ENCODE results near the gene PGK1.
"Not testable (repeated sequence)": the region's sequence is repeated elsewhere in the genome, so short reads cannot be mapped to it uniquely, and the experiment has no call there.

Gene PGK1

DNA sequence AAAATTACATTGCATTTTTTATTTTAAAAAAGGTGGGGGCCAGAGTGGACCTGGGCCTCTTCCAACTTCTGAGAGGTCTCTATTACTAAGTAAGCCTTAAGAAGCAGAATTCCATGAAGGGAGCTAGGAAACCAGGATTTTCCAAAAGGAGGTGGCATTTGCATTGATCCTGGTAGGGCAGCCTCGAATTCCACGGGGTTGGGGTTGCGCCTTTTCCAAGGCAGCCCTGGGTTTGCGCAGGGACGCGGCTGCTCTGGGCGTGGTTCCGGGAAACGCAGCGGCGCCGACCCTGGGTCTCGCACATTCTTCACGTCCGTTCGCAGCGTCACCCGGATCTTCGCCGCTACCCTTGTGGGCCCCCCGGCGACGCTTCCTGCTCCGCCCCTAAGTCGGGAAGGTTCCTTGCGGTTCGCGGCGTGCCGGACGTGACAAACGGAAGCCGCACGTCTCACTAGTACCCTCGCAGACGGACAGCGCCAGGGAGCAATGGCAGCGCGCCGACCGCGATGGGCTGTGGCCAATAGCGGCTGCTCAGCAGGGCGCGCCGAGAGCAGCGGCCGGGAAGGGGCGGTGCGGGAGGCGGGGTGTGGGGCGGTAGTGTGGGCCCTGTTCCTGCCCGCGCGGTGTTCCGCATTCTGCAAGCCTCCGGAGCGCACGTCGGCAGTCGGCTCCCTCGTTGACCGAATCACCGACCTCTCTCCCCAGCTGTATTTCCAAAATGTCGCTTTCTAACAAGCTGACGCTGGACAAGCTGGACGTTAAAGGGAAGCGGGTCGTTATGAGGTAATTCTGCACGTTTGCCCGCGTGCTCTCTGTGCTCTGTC, at the start of gene PGK1:
TSS of gene PGK1 (plus strand) at position 626 of the 824 bp plus-strand sequence. CDS start at position 719, 93 bp downstream.
- DNase-seq (ENCODE audit: low spot score): peak; percentile 98

DNA sequence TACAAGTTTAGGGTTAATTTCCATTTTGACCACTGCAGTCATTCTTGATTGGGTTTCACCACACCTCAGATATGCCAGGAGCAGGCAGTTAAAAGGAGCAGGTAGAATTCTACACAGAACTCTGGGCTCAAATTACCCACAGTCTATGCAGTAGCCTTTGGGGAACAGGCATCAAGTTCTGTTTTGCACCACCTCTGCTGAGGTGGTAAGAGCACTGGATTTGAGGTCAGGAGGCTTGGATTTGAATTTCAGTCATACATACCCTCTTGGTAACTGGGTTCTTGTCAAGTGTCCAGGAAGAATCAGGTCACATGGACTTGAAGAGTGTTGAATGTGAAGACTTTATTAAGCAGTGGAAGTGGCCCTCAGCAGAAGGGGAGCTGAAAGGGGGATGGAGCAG, 40.4 kb upstream of the PGK1 start:
- DNase-seq (ENCODE audit: low spot score): no peak

DNA sequence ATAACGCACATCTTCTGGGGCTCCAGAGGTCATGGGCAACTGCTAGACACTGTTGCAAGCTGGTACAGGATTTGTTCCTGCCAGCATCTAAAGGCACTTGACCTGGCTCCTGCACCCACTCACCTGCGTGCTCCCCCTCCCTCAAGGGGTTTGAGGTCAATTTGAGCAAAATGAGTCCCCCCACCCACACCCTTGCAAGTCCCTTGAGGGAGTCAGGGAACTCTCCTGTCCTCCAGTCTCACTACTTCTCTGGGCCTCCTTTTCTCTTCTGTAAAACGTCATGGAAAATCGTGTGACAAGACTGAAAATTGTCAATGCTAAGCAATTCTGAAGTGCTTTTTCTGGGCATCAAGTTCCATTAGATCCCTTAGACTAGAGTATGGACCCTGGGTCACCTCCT, 39.9 kb upstream of the PGK1 start:
- no peak for DNase-seq (ENCODE audit: low spot score)

DNA sequence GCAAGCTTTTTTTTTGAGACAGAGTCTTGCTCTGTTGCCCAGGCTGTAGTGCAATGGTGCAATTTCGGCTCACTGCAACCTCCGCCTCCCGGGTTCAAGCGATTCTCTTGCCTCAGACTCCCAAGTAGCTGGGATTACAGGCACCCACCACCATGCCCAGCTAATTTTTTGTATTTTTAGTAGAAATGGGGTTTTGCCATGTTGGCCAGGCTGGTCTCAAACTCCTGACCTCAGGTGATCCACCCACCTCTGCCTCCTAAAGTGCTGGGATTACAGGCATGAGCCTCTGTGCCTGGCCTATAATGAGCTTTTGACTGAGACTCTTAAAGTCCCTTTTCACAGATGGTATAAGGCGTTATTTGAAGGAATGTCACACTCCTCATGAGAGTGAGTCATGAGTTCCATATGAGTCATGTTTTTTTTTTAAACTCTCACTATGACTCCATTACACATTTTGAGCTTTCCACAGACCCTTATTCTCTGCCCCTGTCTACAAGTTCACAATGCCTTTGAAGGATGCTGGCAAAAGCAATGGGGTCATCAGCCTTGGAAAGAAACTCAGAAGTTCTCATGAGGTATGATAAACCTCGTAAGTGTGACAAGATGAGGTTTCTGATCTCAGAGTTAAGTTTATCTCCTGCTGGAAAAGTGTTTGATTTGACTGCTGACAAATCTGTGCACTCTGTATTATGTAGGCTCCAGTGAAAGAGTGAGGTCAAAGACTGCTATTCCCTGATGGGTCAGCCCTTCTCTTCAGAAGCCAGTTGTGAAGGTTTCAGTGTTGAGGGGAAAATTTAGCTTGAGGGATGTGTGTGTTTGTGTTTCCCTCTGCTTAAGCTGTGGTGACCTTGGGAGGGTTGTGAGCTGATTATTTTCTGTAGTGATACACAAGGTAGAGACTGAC, 39.1 kb upstream of the PGK1 start:
- peak; percentile 80 for DNase-seq (ENCODE audit: low spot score)

DNA sequence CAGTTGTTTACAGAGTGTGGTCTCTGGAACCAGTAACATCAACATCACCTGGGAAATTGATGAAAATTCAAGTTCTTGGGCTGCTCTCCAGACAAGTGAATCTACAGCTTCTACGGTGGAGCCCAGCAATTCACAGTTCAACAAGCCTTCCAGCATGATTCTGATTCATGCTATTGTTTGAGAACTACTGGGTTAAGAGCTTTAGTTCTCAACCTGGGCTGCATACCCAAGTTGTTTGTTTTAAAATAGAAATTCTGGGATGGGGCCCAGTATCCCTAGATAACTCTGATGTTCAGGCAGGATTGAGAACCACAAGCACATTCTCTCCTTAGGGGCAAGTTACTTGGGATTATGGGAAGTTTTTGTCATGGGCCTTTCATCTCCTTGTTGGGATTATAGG, 37.9 kb upstream of the PGK1 start:
- DNase-seq (ENCODE audit: low spot score): peak; percentile 11

DNA sequence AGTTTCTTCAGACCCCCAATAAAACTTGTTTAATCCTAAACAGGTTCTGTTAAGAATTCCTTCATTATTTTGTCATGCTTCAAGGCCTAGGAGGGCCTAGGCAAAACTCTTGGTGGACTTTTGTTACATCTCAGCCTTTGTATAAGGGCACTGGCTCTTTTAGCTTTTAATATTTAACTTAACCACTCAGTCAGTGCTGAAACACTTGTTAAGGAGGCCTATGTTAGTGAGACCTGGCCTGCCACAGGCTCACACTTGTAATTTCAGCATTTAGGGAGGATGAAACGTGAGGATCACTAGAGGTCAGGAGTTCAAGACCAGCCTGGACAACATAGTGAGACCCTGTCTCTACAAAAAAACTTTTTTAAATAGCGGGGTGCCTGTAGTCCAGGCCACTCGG, 32.7 kb upstream of the PGK1 start:
- peak; percentile 26 for DNase-seq (ENCODE audit: low spot score)

DNA sequence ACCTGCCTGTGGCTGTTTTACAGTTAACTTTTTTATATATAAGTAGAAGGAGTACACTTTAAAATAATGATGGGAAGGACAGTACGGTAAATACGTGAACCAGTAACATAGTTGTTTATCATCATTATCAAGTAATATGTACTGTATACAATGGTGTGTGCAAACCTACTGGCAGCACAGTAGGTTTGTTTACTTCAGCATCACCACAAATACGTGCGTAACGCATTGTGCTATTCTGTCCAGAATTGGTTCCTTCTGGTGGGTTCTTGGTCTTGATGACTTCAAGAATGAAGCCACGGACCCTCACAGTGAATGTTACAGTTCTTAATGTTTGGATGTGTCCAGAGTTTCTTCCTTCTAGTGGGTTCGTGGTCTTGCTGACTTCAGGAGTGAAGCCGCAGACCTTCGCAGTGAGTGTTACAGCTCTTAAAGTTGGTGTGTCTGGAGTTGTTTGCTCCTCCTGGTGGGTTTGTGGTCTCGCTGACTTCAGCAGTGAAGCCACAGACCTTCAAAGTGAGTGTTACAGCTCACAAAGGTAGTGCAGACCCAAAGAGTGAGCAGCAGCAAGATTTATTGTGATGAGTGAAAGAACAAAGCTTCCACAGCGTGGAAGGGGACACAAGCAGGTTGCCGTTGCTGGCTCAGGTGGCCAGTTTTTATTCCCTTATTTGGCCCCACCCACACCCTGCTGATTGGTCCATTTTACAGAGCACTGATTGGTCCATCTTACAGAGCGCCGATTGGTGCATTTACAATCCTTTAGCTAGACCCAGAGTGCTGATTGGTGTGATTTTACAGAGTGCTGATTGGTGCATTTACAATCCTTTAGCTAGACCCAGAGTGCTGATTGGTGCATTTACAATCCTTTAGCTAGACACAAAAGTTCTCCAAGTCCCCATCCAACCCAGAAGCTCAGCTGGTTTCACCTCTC, 30.6 kb upstream of the PGK1 start:
- DNase-seq (ENCODE audit: low spot score): not testable (repeated sequence)

DNA sequence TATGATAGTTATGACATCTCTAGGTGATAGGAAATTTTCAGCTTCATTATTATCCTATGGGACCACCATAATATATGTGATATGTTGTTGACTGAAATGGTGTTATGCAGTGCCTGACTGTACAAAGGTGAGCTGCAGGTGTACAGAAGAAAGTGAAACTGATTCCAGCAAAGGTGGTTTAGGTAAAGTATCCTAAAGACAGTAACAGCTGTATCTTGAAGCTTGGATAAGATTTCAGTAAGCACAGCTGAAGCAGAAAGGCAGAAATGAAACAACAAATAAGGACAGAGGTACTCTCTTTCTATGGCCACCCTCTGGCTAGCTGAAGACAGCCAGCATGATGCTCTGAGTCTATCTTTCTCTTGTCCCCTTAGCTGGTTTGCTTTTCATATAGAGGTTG, 30.0 kb upstream of the PGK1 start:
- DNase-seq (ENCODE audit: low spot score): no peak

DNA sequence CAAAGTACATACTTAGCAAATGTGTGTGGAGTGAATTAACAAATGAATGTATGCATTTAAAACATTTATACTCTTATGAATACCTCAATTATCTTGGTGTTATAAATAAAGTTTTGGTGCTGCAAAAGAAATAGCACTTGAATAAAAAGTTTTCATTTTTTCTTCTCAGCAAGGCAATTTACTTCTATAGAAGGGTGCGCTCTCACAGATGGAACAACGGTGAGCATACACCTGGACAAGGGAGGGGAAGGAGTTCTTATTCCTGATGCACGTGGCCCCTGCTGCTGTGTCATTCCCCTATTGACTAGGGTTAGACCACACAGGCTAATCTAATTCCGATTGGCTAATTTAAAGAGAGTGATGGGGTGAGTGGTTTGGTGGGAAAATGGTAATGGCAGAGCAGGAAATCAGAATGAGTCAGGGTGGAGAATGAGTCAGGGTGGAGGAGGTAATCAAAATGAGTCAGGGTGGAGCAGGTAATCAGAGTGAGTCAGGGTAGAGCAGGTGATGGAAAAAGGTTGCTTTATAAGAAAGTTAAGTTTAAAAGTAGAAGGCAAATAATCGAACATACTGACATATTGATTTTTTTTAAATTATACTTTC, 28.2 kb upstream of the PGK1 start:
- DNase-seq (ENCODE audit: low spot score): peak; percentile 44

DNA sequence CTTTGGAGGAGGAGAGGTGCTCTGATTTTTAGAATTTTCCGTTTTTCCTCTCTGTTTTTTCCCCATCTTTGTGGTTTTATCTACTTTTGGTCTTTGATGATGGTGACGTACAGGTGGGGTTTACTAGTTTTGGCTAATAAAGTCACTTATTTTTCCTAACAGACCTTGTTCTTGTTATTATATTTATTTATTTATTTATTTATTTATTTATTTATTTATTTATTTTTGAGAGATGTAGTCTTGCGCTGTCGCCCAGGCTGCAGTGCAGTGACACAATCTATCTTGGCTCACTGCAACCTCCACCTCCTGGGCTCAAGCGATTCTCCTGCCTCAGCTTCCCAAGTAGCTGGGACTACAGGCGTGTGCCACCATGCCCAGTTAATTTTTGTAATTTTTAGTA, 22.6 kb upstream of the PGK1 start:
- not testable (repeated sequence) for DNase-seq (ENCODE audit: low spot score)

DNA sequence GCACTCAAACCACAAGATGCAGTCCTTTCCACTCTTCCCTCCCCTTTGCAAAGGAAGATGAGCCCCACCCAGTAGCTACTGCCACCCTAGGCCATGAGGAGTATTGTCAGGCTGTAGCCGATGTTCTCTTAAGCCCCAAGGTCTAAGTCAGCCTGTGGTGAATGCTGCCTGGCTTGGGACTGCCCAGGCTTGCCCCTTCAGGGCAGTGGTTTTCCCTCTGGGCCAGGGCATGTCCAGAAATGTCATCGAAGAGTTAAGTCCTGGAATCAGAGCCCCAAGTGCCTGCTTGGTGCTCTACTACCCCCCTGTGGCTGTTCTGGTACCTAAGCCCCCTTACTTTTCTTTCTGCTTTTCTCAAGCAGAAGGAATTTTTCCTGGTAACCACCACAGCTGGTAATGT, 11.8 kb upstream of the PGK1 start:
- DNase-seq (ENCODE audit: low spot score): peak; percentile 68

DNA sequence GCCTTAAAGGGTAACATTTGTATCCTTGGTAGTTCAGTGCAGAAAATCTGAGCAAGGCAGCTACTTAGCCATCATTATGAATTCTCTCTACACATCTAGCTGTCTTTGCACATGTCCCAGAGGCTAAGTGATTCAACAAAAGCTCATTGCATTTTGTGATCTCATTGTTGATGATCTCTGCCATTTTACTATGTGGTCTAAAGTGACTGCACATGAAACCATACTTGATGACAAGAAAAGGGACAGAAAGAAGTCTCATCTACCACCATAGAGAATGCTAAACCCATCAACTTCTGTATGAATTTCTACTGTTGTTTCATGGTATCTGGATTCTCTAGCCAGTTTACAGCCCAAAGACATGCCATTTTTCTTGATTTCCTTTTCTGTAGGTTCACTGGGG, 5.9 kb upstream of the PGK1 start:
- DNase-seq (ENCODE audit: low spot score): no peak

DNA sequence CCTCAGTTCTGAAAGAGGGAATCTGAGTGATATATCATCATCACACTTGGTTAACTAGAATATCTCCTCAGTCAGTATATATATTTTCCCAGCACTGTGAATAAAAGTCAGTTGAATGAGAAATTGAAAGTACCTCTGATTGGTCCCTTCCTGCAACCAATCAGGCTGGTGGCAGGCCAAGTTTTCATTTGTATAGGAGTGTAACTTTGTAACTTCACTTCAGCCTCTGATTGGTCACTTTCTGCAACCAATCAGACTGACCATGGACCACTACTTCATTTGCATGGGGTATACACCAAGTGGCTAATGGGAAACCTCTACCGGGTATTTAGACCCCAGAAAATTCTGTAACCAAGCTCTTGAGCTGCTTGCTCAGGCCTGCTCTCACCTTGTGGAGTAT, 2.0 kb upstream of the PGK1 start:
- no peak for DNase-seq (ENCODE audit: low spot score)

DNA sequence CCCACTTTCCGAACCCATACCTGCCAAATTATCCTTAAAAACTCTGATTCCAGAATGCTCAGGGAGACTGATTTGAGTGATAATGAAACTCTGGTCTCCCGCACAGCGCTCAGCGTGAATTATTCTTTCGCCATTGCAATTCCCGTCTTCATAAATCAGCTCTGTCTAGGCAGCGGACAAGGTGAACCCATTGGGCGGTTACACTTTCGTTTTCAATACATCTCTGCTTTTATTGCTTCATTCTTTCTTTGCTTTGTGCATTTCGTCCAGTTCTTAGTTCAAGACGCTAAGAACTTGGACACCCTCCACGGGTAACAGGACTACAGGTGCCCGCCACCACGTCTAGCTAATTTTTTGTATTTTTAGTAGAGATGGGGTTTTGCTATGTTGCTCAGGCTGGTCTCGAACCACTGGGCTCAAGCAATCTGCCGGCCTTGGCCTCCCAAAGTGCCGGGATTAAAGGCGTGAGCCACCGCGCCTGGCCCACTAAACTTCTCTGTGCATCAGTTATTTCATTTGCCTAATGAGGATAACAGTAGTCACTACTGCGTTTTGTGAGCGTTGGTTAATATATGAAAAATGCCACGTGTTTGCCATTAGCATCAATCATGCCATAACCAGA, 936 bp upstream of the PGK1 start:
- no peak for DNase-seq (ENCODE audit: low spot score)

DNA sequence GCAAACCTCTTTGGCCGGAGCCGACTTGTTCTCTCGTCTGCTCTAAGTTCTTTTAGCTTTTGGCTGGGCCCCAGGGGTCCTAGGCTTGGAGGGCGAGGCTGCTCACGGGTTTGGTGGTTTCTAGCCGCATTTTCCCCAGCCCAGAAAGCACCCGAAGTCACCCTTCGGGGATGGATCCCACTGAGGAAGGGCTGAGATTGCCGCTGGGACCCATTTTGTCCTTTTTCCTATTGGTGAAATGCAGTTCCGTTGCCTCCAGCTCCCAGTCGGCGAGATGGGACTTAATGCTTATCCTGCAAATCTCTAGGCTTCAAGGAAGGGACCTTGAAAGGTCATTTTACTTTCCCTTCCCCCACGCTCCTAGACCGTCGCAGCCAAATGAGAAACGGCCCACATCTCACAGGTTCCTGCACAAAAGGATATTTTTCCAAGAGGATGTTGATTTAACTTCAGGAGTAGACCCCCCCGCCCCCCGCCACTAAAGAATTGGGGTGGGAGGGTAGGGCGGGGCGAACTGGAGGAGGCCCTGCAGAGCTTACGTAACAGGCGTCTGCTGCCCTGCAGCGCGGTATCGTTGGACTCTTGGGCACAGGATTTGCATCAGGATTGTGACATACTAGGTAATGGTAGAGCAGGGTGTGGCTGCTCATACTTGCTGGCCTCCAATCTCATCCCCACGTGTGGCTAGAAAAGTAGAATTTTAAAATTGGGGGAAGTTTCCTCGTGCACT, 564 bp downstream of the PGK1 start:
- peak; percentile 56 for DNase-seq (ENCODE audit: low spot score)

DNA sequence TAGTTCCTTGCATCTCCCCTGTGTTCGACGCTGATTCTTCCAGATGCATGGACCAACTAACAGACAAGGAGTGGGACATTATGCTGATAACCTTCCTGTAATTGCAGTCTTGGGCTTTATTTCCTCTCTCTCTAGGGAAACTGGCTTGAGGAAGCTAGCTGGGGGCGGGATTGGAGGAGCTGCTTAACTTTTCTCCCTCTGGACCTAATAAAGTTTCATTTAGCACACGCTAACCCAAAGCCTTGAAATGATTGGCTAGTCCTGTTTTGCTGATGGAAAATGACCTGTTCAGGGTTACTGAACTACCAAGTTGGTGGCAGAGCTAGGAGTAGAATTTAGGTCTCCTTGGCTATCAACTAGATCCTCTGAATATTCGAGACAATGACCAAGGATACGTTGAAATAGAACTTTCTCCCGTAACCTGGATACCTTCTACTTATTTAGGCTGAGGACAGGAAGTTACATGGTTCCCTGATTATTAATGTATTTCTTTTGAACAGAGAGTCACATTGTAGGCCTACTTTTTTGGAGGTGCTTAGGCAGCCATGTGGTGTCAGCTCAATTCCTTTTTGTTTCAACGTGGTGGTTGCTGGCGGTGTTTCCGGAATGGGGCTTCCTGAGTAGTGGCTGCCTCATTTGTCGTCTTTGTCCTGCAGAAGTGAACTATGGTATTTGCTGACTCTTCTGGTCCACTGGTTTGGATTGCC, 2.0 kb downstream of the PGK1 start:
- DNase-seq (ENCODE audit: low spot score): no peak

DNA sequence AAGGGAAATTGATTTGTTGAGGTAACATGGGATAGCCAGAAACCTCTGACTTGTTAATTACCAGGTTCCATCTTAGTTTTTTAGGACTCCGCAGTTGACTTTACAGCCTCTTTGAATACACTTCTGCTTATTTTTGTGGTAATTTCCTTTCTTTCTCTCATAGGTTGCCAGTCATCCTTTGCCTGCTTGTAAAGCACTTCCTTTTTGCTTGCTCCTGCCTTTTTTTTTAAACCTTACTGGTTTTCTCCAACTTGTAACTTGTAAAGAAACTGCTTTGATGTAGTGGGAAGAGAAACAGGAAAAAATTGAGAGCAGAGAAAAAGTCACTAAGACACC, 2.6 kb downstream of the PGK1 start:
- DNase-seq (ENCODE audit: low spot score): no peak

DNA sequence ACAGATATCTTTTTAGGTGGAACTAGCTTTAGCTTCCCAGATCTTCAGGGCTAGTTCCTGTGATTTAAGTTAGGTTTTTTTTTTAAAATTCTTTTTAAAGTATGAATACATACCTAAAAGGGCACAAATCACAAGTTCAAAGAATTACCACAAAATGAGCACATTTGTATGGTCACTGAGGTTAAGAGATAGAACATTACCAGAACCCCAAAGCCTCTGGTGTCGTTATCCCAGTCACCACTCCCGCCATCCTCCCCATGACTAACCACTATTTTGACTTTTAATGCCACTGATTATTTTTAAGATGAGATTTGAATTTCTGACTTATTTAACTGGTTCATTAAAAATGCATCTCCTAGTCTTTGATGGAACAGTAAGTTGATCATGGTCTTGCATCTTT, 5.4 kb downstream of the PGK1 start:
- DNase-seq (ENCODE audit: low spot score): no peak

DNA sequence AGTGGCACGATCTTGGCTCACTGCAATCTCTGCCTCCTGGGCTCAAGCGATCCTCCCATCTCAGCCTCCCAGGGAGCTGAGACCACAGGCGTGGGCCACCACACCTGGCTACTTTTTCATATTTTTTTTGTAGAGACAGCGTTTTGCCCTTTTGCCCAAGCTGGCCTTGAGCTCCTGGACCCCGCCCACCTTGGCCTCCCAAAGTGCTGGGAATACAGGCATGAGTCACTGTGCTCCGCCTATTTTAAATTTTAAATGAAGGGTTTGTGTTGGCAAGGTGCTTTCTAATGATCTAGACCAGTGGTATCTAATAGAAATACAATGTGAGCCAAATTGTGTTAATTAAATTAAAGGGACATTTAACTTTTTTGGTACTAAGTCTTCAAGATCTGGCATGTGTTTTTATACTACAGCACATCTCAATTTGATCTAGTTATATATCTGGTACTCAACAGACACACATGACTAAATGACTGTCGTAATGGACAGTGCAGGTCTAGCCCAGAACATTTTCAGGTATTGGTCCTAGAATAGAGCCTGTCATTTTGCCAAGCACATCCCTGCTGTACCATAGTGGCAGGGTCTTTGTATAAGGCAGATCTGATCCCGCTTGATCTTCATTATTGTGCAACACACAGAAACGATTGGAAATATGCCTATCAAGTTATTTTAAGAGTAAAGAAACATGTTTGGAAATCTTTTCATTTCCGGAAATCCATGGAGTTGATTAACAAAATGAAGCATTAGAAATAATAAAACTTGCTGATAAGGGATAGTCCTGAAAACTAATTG, 7.3 kb downstream of the PGK1 start:
- peak; percentile 25 for DNase-seq (ENCODE audit: low spot score)
